T-helper 17 cell (primary cell): Measurements from ENCODE around the gene SELPLG. TPM values are rescaled to one million over a fixed set of nuclear protein-coding genes. Genes with fewer than 3 reads are reported as not detected.
A peak's percentile ranks its signal among the peaks of the same experiment; 100 is the strongest.
"Not testable (repeated sequence)": the region's sequence is repeated elsewhere in the genome, so short reads cannot be mapped to it uniquely, and the experiment has no call there.

Source experiments
- ATAC-seq: fragments of 150-1000 bp; cut with Tn5 transposase; 2 replicates; pipeline ENCODE4 v1.10.0; 2021; ENCODE audit warnings: mild to moderate bottlenecking, moderate library complexity
- DNase-seq, 3 donors: peaks; one replicate each; pipeline versions ENCODE4 v3.0.0 to v3.0.0-alpha.2; 2020 to 2021
- H3K9me3 ChIP-seq: one replicate; pipeline ENCODE4 v1.7.0; 2013; ENCODE audit warnings: low read length, mild to moderate bottlenecking; ENCODE audit not compliant: control insufficient read depth, poor library complexity, severe bottlenecking
- H3K27ac Mint-ChIP-seq: one replicate; pipeline ENCODE4 v1.8.0; 2022; ENCODE audit warnings: mild to moderate bottlenecking, moderate library complexity, mixed read lengths
- H3K27me3 Mint-ChIP-seq: one replicate; pipeline ENCODE4 v1.8.0; 2022; ENCODE audit warnings: mixed read lengths
- H3K36me3 Mint-ChIP-seq: one replicate; pipeline ENCODE4 v1.8.0; 2022; ENCODE audit warnings: low read depth, mixed read lengths
- H3K4me1 Mint-ChIP-seq: one replicate; pipeline ENCODE4 v1.8.0; 2022; ENCODE audit warnings: mild to moderate bottlenecking, mixed read lengths
- H3K4me3 Mint-ChIP-seq: one replicate; pipeline ENCODE4 v1.8.0; 2022; ENCODE audit warnings: mild to moderate bottlenecking, moderate library complexity, mixed read lengths
- total RNA-seq, 4 donors: library from RNA in 2 of 4; stranded (reverse) in 2 of 4; gene quantifications; one replicate each; pipeline ENCODE4 v1.2.3 and lab custom pipeline; 2022 to 2026

SELPLG gene
- total RNA-seq, 2 donors from 2014 or later, result 91.3 to 131 TPM

GRCh38 chr12:108629151-108629550 is 4.5 kb downstream of the SELPLG start:
- Mint-ChIP-seq H3K4me3 (peak overlapping the region; percentile 97), H3K36me3 (peaks cover 17% of the 10 kb centered on the region), H3K27me3 (no peaks in the 10 kb centered on the region), H3K4me1 (peaks cover 51% of the 10 kb centered on the region), H3K27ac (peak overlapping the region; percentile 98)
- H3K9me3 ChIP-seq, result no peaks in the 10 kb centered on the region
- no peak for DNase-seq
- ATAC-seq, result no peak

- ATAC-seq (no peak), DNase-seq (no peak)
- H3K36me3 Mint-ChIP-seq, result peaks cover 17% of the 10 kb centered on the region
- peaks cover 51% of the 10 kb centered on the region for H3K4me1 Mint-ChIP-seq
- H3K27ac Mint-ChIP-seq, result peak overlapping the region; percentile 98
- no peaks in the 10 kb centered on the region for H3K27me3 Mint-ChIP-seq
- no peaks in the 10 kb centered on the region for H3K9me3 ChIP-seq
- peak overlapping the region; percentile 55 for H3K4me3 Mint-ChIP-seq
Observed at GRCh38 chr12:108627134-108627920, 6.4 kb downstream of the SELPLG start.

GRCh38 chr12:108625228-108625627 is 8.5 kb downstream of the SELPLG start:
- no peaks in the 10 kb centered on the region for H3K27me3 Mint-ChIP-seq
- H3K9me3 ChIP-seq, result no peaks in the 10 kb centered on the region
- peaks cover 49% of the 10 kb centered on the region for H3K4me1 Mint-ChIP-seq
- H3K36me3 Mint-ChIP-seq, result peaks cover 14% of the 10 kb centered on the region
- no peak for DNase-seq
- no peak for ATAC-seq
- peak overlapping the region; percentile 53 for H3K4me3 Mint-ChIP-seq
- H3K27ac Mint-ChIP-seq, result peak overlapping the region; percentile 98

GRCh38 chr12:108623577-108623976 is 10.1 kb downstream of the SELPLG start:
- Mint-ChIP-seq H3K4me3 (no peak overlapping the region), H3K36me3 (peaks cover 14% of the 10 kb centered on the region), H3K27ac (peak overlapping the region; percentile 98), H3K4me1 (peaks cover 52% of the 10 kb centered on the region), H3K27me3 (no peaks in the 10 kb centered on the region)
- no peaks in the 10 kb centered on the region for H3K9me3 ChIP-seq
- ATAC-seq, result no peak
- no peak for DNase-seq

- no peaks in the 10 kb centered on the region for H3K27me3 Mint-ChIP-seq
- H3K27ac Mint-ChIP-seq, result peak overlapping the region; percentile 98
- no peaks in the 10 kb centered on the region for H3K9me3 ChIP-seq
- no peak for DNase-seq
- ATAC-seq, result no peak
- no peak overlapping the region for H3K4me3 Mint-ChIP-seq
- peaks cover 10% of the 10 kb centered on the region for H3K36me3 Mint-ChIP-seq
- peaks cover 54% of the 10 kb centered on the region for H3K4me1 Mint-ChIP-seq
Observed at GRCh38 chr12:108622921-108623514, 10.7 kb downstream of the SELPLG start.

- DNase-seq, result no peak
- peaks cover 53% of the 10 kb centered on the region for H3K4me1 Mint-ChIP-seq
- peaks cover 12% of the 10 kb centered on the region for H3K36me3 Mint-ChIP-seq
- no peaks in the 10 kb centered on the region for H3K27me3 Mint-ChIP-seq
- H3K4me3 Mint-ChIP-seq, result peak overlapping the region; percentile 79
- no peaks in the 10 kb centered on the region for H3K9me3 ChIP-seq
- H3K27ac Mint-ChIP-seq, result peak overlapping the region; percentile 96
- ATAC-seq, result peak; percentile 40
Observed at GRCh38 chr12:108622421-108622820, 11.3 kb downstream of the SELPLG start.

GRCh38 chr12:108621161-108621560 is 12.5 kb downstream of the SELPLG start:
- DNase-seq (no peak), ATAC-seq (no peak)
- no peaks in the 10 kb centered on the region for H3K9me3 ChIP-seq
- H3K4me3 Mint-ChIP-seq, result no peak overlapping the region
- H3K36me3 Mint-ChIP-seq, result peaks cover 17% of the 10 kb centered on the region
- peak overlapping the region; percentile 96 for H3K27ac Mint-ChIP-seq
- no peaks in the 10 kb centered on the region for H3K27me3 Mint-ChIP-seq
- H3K4me1 Mint-ChIP-seq, result peaks cover 58% of the 10 kb centered on the region

GRCh38 chr12:108620236-108620879 is 13.3 kb downstream of the SELPLG start:
- no peak for ATAC-seq
- H3K36me3 Mint-ChIP-seq, result peaks cover 15% of the 10 kb centered on the region
- no peaks in the 10 kb centered on the region for H3K27me3 Mint-ChIP-seq
- H3K27ac Mint-ChIP-seq, result peak overlapping the region; percentile 96
- peaks cover 53% of the 10 kb centered on the region for H3K4me1 Mint-ChIP-seq
- H3K4me3 Mint-ChIP-seq, result no peak overlapping the region
- H3K9me3 ChIP-seq, result peaks cover 3% of the 10 kb centered on the region
- no peak for DNase-seq

- peak overlapping the region; percentile 96 for H3K27ac Mint-ChIP-seq
- ATAC-seq (no peak), DNase-seq (no peak)
- H3K4me1 Mint-ChIP-seq, result peaks cover 53% of the 10 kb centered on the region
- peaks cover 11% of the 10 kb centered on the region for H3K36me3 Mint-ChIP-seq
- no peaks in the 10 kb centered on the region for H3K27me3 Mint-ChIP-seq
- peak overlapping the region; percentile 49 for H3K4me3 Mint-ChIP-seq
- peaks cover 3% of the 10 kb centered on the region for H3K9me3 ChIP-seq
Observed at GRCh38 chr12:108619369-108620160, 14.1 kb downstream of the SELPLG start.

- DNase-seq, H3K27me3 Mint-ChIP-seq, H3K4me3 Mint-ChIP-seq, H3K9me3 ChIP-seq, ATAC-seq: not testable (repeated sequence)
- H3K27ac Mint-ChIP-seq, result peak overlapping the region; percentile 96
- peaks cover 11% of the 10 kb centered on the region for H3K36me3 Mint-ChIP-seq
- peaks cover 57% of the 10 kb centered on the region for H3K4me1 Mint-ChIP-seq
Observed at GRCh38 chr12:108618953-108619274, 14.8 kb downstream of the SELPLG start.

GRCh38 chr12:108618079-108618952 is 15.4 kb downstream of the SELPLG start:
- DNase-seq (peak; percentile 69 to 77 (median 70)), ATAC-seq (peak; percentile 43)
- no peaks in the 10 kb centered on the region for H3K27me3 Mint-ChIP-seq
- peak overlapping the region; percentile 67 for H3K4me3 Mint-ChIP-seq
- H3K9me3 ChIP-seq, result peaks cover 3% of the 10 kb centered on the region
- peaks cover 54% of the 10 kb centered on the region for H3K4me1 Mint-ChIP-seq
- H3K27ac Mint-ChIP-seq, result peak overlapping the region; percentile 96
- peaks cover 11% of the 10 kb centered on the region for H3K36me3 Mint-ChIP-seq
